ENCODE data around the gene CCDC57. TPM values are rescaled to one million over a fixed set of nuclear protein-coding genes. Genes with fewer than 3 reads are reported as not detected.

The CCDC57 gene
- total RNA-seq, 1 donor from 2014 or later: 50.5 TPM

GRCh38 chr17:82051776-82052637, 160.6 kb downstream of the CCDC57 start, which contains the start of the genes GPS1 and RFNG:
GPS1 (plus strand) TSS chr17:82051898; CDS start chr17:82051932, 34 bp downstream.
RFNG (minus strand) TSS chr17:82051811; CDS start chr17:82051766, 45 bp downstream.
- Histone ChIP-seq H3K4me3 (peak within 1 kb of the TSS; percentile 83), H3K9me3 (no peaks in the 10 kb centered on the region), H3K27me3 (no peaks in the 10 kb centered on the region), H3K36me3 (peaks cover 39% of the 10 kb centered on the region), H3K27ac (peak within 1 kb of the TSS; percentile 61), H3K4me1 (peaks cover 20% of the 10 kb centered on the region)
- no peak for TF ChIP-seq CTCF (IDR thresholded peaks at IDR 0.05)
- intact Hi-C loops (cut with DNase I): no loop called here
- peak; percentile 78 for ATAC-seq
- DNase-seq: peak; percentile 92

Small RNAs within 50 kb of the gene (microRNA-seq; reads per million reads assigned to microRNA genes)
- gene MIR6787 (ENCODE audit: borderline microRNAs expressed): not detected

Other genes starting within 250 kb of the CCDC57 start
- 50.3 TPM for gene ASPSCR1, start 235.2 kb downstream of the CCDC57 start, total RNA-seq
- 40.2 TPM for gene CENPX, start 190.0 kb downstream of the CCDC57 start, total RNA-seq
- gene LRRC45, start 189.5 kb downstream of the CCDC57 start, total RNA-seq: 12.2 TPM
- 3.4 TPM for gene RAC3, start 181.2 kb downstream of the CCDC57 start, total RNA-seq
- 143 TPM for gene DCXR, start 175.1 kb downstream of the CCDC57 start, total RNA-seq
- 38.5 TPM for gene RFNG, start 161.0 kb downstream of the CCDC57 start, total RNA-seq
- 78.0 TPM for gene GPS1, start 160.9 kb downstream of the CCDC57 start, total RNA-seq
- 82.4 TPM for gene DUS1L, start 147.0 kb downstream of the CCDC57 start, total RNA-seq
- 432 TPM for gene FASN, start 114.6 kb downstream of the CCDC57 start, total RNA-seq
- 77.5 TPM for gene SLC16A3, start 16.2 kb upstream of the CCDC57 start, total RNA-seq
- gene CSNK1D, start 60.9 kb upstream of the CCDC57 start, total RNA-seq: 150 TPM
- 7.2 TPM for gene CD7, start 104.8 kb upstream of the CCDC57 start, total RNA-seq
- 26.4 TPM for gene SECTM1, start 120.9 kb upstream of the CCDC57 start, total RNA-seq
- gene TEX19, start 146.4 kb upstream of the CCDC57 start, total RNA-seq: not detected
- not detected for gene UTS2R, start 158.9 kb upstream of the CCDC57 start, total RNA-seq
- gene HEXD, start 205.5 kb upstream of the CCDC57 start, total RNA-seq: 49.1 TPM
- 32.7 TPM for gene OGFOD3, start 205.7 kb upstream of the CCDC57 start, total RNA-seq
- 120 TPM for gene CYBC1, start 237.9 kb upstream of the CCDC57 start, total RNA-seq
- 54.1 TPM for gene NARF, start 245.9 kb upstream of the CCDC57 start, total RNA-seq

Measured in upper lobe of right lung (tissue), 1 donor.